ENCODE data around the gene ZRSR2.
"Not testable (repeated sequence)": the region's sequence is repeated elsewhere in the genome, so short reads cannot be mapped to it uniquely, and the experiment has no call there.

Gene ZRSR2

GRCh38 chrX:15808254-15808653 is 18.0 kb downstream of the ZRSR2 start:
- DNase-seq, result no peak

GRCh38 chrX:15812192-15812938 is 22.1 kb downstream of the ZRSR2 start:
- DNase-seq, result no peak

- no peak for DNase-seq
Observed at GRCh38 chrX:15813416-15813815, 23.1 kb downstream of the ZRSR2 start.

DNA sequence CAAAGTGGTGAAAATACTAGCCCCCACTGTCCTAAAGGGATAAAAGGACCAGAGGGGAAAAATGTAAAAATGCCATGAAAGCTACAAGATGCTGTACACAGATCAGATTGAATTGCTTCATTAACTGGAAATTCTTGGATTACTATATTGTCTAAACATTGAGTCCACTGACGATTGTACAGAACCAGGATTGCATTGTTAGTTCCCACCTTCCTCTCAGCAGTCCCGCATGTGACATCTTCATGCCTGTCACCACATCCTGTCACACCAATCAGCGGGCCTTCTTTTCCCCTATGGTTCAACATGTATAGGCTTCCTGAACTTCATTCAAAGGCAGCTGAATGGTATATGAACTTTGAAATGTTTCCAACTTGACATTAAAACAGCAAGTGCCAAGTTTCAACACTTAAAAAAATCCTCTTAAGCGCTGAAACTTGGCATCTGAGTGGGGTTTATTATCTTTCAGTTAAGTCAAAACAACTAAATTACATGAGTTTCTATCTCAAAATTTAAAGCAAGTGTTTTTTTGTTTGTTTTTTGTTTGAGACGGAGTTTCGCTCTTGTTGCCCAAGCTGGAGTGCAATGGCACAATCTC is 24.6 kb downstream of the ZRSR2 start:
- DNase-seq, result no peak

DNA sequence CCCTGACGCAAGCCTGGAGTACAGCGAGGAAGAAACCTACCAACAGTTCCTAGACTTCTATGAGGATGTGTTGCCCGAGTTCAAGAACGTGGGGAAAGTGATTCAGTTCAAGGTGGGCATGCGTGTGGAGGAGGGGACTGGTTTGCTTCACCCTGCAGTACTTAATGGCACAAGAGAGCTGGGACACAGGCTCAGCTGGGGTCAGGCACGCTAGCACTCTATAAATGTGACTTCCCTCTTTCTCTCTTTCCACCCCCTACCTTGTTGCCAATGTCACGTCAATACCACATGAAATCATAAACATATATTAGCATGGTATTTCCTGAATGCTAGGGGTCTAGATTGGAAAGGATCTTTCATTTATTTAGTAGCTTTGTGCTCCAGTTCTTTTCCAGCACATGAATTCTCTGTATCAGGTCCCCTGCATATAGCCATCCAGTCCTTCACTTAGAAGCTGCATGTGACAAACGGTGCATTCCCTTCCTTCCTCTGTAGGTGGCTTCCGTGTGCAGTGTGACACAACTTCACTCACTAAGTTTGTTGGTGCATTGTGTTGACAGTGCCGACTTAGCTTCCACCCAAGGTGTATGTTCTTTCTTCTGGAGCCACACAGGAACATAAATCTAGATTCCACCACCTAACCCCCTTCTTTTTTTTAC is 25.6 kb downstream of the ZRSR2 start:
- no peak for DNase-seq

- no peak for DNase-seq
Observed at GRCh38 chrX:15816438-15816809, 26.1 kb downstream of the ZRSR2 start.

DNA sequence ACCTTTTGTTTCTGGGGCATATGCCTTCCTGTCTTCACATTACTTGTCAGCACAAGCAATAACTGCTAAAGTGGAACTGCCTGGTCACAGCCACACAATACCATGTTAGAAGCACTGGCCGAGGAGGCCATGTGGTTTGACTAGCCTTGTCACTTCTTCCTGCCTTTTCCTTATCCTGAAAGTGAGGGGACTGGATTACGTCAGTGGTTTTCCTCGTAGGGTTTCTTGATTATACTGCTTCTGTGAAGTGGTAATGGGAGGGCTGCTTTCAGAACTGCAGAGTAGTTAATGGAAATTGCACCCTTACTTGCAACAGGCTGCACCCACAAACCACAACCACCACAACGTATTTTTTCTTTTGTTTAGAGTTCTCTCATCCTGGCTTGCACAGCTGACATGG is 26.6 kb downstream of the ZRSR2 start:
- no peak for DNase-seq

- DNase-seq, result no peak
Observed at GRCh38 chrX:15820106-15821073, 30.1 kb downstream of the ZRSR2 start.

- no peak for DNase-seq
Observed at GRCh38 chrX:15822922-15823321, 32.6 kb downstream of the ZRSR2 start.

DNA sequence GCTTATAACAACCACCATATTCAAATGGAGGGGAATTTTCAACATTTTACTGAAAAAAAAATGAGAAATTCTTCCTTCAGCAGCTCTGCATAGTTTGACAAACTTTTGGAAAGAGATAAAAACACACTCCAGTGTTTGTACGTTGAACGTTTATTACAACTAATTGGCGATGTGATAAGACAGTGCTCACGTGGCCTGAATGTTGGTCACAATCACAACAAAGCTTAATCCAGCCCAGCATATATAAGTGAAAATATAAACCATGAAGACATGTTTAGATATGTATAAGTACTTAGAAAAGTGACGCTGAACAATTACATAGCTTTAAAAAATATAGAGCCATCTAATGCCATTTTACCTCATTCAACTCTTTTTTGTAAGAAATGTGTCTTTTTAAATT is 35.7 kb downstream of the ZRSR2 start:
- DNase-seq, result no peak

GRCh38 chrX:15829217-15829616 is 38.9 kb downstream of the ZRSR2 start:
- no peak for DNase-seq

- DNase-seq, result not testable (repeated sequence)
Observed at GRCh38 chrX:15831347-15831746, 41.1 kb downstream of the ZRSR2 start.

DNA sequence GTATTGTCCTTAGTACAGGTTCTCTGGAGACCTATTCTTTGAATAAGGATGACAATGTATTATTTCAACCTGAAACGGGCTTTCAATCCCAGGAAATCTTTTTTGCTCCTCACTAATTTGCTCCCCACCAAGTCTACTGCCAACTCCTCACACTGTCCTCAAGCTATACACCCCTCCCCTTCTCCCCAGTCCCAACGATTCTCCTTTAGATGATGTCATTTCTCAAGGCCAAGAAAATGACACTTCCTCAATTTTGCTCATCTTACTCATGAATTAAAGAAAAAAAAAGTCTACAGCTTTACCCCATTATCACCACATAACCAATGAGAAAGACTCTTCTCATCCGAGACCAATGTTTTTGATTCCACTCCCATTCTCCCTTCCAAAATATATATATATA is 43.8 kb downstream of the ZRSR2 start:
- DNase-seq, result no peak

DNA sequence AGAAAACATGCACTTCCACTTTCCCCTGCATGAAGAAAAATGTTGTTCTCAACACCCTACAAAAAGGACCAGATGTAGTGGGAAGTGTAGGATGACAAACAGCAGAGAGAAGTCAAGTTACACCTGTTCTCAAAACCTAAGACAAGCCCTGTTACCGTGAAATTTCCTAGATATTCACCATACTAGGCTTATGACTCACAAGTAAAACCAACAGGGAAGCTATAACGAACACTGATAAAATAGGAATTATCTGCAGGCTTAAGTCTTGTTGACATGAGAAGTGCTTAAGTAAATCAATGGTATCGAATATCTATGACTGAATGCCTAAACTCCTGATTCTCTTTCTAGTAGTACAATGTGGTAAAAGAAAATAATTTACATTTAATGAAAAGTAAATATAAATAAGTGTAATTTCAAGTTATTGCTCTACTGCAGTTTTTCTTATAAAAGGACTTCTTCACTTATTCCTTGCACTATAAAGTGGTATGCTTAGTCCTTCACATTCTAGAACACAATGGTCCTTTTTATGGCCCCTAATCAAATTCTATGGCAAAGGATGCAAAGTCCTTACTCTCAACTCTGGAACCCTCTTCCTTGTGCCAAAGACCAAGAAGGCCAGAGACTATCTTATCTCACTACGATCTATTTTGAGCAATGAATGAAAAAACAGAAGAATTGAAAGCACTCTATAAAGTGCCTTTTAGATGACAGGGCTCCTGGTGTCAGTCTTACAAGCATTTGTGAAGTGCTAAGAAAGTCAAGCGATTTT is 44.7 kb downstream of the ZRSR2 start:
- no peak for DNase-seq

GRCh38 chrX:15838017-15838416 is 47.7 kb downstream of the ZRSR2 start:
- DNase-seq, result no peak

DNA sequence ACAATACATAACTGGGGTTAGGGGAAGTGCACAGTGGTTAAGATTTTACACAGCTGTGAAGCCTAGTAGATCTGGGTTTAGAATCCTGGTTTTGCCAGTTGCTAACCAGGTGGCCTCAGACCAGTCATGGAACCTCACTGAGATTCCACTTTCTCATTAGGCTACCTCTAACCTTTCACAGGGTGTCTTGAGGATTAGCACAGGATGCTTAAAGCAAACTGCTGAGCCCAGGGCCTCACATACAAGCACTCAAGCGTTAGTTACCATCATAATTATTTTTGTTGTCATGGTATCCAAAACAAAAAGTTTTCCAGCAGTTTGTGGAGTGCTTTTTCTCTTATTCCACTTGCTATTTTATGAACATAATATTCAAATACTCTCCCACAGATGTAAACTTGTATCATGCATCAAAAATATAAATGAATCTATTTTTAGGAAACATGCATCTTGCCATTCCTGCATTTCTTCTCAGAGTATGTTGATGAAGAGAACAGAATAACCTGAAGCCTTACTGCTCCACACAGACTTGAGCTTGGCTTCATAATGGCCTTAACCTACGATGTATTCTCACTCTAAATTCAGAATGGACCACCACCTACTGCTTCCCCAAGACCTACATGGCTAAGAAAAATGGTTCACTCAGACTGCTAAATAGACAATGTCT is 51.7 kb downstream of the ZRSR2 start:
- DNase-seq, result no peak

DNA sequence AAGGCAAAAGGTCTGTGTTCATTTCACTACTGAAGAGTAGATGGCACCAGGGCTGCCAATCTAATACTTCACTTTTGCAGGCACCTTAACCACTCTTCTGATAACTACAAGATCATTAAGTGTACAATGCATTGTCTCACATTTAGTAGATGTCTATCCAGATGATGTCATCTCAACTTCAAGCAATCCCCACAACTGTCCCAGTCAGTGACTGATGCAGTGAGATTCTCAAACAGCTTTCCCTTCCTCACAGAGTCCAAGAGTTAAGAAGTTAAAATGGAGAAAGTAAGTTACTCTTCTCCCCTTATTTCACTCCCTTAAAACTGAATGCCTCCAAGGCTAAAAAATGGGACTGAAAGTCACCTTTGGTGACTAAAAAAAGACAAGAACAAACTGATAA is 53.7 kb downstream of the ZRSR2 start:
- DNase-seq, result no peak

DNA sequence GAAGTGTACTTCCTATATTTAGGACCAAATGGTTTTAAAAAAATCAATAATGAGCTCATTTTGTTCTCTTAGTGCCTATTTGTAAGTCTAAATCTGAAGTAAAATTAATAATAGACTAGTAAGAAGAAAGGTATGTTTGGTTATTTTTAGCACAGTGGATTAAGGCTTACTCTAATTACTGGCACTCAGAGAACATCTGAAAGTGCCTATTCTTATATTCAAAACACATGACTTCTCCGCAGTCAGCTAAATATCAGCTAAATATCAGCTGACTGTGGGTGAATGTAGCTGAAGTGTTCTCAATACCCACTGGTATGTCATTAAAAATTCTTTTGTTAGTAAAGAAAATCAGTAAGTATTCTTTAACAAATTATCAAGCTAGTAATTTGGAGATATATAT is 58.3 kb downstream of the ZRSR2 start:
- DNase-seq, result no peak

DNA sequence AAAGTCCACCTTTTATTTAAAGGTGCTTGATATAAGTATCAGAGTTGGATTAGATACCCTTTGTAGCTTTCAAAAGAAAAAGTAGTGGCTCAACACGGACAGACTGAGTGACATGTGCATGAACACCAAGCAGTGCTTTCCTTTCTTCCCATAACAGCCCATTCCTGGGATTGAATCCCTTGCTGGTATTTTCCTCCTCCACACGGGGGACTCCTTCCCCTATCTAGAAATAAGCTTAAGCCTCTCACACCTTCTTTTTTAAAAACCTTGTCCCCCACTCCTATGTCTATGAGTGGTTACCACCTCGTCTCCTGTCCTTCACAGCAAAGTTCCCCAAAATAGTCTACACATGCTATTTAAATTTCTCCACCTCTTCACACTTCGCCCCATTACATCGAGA is 59.3 kb downstream of the ZRSR2 start:
- no peak for DNase-seq

DNA sequence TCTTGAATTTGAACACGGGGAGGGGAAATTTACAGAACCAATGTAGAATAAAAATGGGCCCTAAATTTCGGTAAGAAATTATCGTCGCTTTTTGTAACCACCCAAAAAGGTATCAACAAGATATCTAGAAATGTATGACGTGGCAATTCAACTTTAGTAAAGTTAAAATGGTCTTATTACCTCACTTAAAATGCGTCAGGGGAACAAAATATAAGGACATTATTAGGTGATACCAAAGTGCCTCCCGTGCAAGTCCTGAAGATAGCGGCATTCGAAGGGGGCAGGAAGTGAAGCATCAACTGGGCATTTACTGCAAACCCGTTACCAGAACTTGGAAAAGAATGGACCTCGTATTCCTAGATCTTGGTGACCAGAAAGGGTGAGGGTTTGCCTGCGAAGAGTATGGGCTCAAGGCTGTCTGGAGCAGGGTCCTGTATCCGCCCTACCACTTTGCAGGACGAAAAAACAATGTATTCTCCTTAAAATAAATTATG is 63.3 kb downstream of the ZRSR2 start:
- no peak for DNase-seq

DNA sequence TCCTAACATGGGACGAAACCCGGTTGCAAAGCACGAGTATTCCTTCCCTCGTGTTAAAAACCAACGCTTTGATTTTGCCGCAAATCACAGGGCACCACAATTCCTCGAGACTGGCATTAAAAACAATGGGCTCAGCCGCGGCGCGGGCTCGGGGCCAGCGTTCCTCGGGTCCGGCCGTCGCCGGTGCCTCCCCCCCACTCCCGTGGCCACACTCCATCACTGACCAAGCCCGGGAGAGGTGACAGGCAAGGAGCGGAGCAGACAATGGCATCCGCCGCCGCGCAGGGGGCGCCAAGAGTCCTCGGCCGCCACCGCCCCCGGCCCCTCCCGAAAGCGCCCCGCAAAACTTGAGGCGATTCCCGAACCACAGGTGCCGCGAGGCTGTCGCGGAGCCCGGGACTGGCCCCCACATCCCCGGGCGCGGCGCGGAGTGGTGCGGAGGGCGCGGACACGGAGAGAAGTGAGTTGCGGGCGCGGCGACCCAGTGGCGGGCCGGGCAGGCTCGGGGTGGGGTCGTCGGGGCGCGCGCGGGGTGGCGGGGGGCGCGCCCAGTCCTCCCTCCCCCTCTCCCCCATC is 63.9 kb downstream of the ZRSR2 start:
- no peak for DNase-seq
